A172 (cell line): ENCODE results near the gene MACC1. TPM values are rescaled to one million over a fixed set of nuclear protein-coding genes. Genes with fewer than 3 reads are reported as not detected.

Source experiments
- total RNA-seq: library from RNA; depleted of rRNA; stranded (reverse); fragments of >200 nt; shearing (Covaris generic); gene quantifications from 2 replicates; pipeline ENCODE4 v1.2.3, GENCODE V29; 2014; rRNA removed

Gene MACC1
- total RNA-seq, 1 experiment from 2014 or later = not detected

Other genes with a start within 250 kb of the MACC1 start
- gene ITGB8, start 113.5 kb upstream of the MACC1 start, total RNA-seq = 17.8 and 20.8 TPM in 2 replicates